Cortex of kidney (tissue), 1 donor: ENCODE measurements around the gene BACH1.

Experiments used
- DNase-seq: peaks from one replicate; lab custom pipeline; 2025; lab: John Stamatoyannopoulos, UW

BACH1 gene

GRCh38 chr21:29293495-29293894 lies 5.2 kb upstream of the BACH1 start:
- no peak for DNase-seq

DNA sequence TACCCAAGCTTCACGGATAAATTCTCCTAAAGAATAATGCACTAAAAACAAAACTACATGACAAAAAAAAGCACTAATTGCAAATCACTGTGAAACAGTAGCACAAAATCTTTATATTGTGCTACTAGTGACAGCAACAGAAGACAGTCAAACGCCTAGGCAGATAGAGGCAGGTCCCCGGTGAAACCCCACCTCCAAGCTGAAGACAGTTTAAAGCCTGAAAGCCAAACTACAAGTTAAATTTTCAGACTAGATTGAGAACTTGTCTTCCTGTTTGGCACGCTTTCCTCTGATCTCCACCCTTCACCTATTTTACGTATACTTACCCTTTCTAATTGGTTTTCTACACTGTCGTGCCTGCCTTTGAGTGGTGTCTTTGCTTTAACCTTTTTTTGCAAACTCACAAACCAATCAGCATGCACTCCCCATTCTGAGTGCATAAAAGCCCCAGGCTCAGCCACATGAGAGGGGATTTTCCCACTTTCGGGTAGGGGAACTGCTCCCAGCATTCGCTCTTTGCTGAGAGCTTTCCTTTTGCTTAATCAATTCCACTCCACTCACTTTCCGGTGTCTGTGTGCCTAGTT lies 3.6 kb upstream of the BACH1 start:
- DNase-seq = no peak

GRCh38 chr21:29296446-29296845 lies 2.3 kb upstream of the BACH1 start:
- no peak for DNase-seq

GRCh38 chr21:29297483-29298347 lies 1.0 kb upstream of the BACH1 start:
- DNase-seq = no peak

DNA sequence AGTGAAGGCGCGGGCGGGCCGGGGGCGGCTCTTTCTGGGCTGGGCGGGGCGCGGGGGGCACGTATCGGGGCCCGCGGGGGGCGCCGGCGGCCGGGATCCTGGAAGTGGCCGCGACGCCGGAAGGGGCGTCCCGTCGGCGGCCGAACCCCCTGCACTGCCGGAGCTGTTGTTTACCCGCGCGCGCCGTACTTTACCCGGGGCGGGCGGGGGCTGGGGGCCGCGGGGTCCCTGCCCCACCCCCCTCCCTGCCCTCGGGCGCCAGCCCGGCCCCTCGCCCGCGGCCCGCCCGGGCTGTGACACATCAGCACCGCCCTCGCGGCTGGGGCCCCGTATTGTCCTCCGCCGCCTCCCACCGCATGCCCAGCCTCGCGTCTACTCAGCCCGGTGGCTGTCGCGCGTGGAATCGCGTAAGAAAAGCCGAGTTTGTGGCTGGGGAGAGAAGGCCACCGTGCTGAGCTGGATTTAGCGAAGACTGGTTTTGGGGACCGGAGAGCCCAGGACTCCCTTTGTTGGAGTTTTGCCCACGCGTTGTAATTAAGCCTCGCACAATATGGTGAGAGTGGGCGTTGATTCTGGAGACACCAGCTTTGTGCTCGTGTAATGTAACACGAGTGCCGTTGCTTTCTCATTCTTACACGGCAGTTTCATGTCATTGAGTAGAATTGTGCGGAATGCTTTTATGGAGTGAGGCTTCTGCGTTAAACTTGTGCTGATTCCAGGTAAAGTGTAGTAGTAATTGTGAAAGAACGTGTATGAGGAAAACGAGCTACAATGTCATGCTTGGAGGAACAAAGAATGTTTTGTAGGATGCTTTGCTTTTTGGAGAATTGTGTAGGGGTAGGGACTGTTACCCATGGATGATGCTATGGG lies 559 bp downstream of the BACH1 start:
- no peak for DNase-seq

DNA sequence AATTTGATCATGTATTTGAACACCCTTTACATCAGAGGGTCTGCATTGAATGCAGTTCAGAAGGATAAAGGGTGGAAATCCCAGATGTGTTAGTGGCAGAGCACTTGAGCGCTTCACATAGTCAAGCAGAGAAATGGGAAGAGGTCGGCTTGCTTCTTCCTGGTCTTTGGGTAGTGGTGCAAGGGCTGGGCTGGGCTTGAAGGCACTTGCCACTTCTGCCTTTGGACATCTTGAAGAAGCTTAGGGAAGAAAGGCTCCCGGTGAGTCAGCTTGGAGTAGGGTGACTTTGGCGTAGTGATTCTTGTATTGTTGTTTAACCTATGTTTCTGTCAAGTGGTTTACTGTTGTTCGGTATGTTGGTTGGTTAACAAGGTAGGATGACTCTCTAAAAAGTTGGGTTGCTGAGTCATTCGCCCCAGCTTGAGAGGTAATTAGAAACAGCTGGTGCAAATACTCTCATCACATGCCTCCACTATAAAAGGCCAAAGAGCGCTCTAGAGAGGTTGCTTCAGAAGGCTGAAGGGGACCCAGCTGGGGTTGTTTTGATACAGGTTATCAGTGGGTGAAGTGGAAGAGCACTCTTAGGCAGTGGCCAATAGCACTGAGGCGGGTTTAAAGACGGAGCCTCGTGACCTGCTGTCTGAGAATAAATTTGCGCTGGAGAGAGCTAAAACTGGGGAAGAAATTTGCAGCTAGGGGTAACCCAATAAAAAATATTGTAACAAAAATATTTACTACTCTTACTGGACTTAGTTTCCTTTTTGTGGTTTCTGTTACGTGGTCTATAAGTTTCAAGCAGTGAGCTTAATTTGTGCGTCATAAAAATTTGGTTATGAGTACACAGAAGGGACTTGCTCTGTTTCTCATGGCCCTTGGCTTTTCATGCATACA lies 1.4 kb downstream of the BACH1 start:
- no peak for DNase-seq

DNA sequence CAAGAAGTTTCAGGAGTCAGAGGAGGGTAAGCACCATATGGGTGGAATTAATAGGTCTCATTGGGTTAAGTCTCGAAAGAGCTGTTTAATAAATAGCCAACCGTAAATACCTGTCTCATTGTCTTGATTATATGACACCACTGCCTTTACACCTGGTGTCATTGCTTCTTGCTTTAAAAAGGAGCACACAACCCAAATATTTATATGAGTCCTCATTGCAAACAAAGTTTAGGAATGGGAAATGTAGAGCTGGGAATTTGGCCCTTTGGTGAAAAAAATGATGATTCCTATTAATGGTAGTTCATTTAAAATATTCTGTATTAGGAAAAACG lies 2.1 kb downstream of the BACH1 start:
- DNase-seq = no peak

GRCh38 chr21:29301691-29302090 lies 3.0 kb downstream of the BACH1 start:
- no peak for DNase-seq

DNA sequence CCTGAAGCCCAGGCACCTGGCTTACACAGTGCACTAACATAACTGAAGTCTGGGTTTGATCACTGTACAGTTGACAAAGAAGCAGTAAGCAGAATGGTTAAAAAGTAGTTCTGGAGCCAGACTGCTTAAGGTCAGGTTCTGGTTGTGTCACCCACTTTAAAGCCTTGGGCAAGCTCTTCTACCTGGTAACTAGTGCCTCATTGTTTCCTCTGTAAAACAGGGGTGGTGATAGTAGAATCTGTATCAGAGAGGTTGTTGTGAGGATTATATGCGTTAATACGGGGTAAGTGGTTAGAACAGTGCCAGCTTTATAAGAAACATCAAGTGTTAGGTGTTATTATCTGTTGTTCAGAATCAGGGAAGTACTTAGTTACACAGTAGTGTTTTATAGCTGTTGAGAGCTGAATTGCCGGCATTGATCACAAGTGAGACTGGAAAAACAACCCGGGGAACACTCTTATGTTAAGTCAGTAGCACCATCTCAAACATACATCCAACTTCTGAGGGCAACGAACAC lies 3.7 kb downstream of the BACH1 start:
- DNase-seq = no peak

GRCh38 chr21:29303288-29303687 lies 4.6 kb downstream of the BACH1 start:
- DNase-seq = no peak

DNA sequence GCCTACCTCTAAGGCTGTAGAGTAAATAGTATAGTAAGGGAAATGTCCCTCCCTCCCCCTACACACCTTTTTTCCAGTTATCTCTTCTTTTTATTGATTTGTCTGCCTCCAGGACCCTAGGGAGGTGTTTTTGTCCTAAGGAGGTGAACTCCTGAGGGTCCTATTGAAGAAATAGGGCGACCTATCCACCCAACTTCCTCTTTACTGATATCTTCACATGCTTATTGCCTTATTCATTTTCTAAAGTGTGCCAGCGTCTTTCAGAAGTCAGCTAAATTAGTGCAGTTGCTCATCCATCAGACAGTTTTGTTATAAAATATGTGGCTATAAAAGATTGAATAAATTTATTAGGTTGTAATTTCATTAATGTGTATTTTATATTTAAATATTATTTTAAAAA lies 5.9 kb downstream of the BACH1 start:
- no peak for DNase-seq

DNA sequence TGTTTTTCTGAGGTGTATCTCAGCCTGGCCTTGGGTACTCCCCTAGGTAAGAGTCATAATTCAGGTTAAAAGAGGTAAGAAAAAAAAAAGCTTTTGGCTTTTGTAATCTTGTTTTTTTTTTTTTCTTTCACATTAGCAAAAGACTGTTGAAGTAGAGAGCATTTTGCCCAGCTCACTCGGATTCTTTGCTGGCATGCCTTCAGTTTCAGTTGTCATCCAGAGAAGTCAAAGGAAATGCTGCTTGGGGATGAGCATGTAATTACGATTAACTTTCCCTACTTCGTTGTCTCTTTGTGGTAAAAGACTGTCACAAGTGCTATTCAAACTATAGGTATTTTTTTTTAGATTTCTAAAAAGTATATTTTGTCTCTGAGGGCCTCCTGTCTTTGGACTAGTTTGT lies 6.3 kb downstream of the BACH1 start:
- no peak for DNase-seq

DNA sequence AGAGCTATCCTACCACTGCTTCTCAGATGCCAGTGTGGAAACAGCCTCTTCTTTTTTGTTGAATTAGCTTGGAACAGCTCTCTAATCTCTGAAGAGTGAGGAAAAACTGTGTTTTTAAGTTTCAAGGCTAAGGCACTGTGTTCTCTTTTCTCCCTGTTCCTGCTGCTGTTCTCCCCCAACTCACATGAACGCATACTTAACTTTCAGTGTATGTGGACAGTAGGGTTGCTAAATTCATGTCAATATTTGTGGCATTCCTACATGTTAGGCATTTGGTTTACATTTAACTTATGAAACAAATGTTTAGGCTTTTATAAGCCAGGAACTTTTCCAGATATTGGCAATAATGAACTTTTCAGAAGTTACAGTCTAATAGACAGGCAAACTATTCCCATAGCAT lies 6.8 kb downstream of the BACH1 start:
- no peak for DNase-seq

GRCh38 chr21:29306920-29307319 lies 8.2 kb downstream of the BACH1 start:
- DNase-seq = no peak

GRCh38 chr21:29307718-29308455 lies 9.2 kb downstream of the BACH1 start:
- DNase-seq = no peak

DNA sequence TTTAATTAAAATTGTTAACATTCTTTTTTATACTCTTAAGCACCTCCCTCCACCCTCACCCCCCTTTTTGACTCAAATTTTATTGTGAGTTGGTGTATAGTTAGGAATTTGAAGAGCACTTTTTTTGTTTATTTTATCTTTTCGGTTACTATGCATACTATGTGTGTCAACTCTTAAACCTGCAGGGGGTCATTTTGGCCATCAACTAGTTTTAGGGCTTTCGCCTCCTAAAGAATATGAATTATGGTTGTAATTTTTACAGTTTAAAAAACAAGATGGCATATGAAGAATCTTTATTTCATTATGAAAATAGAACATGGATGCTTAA lies 9.7 kb downstream of the BACH1 start:
- DNase-seq = no peak

DNA sequence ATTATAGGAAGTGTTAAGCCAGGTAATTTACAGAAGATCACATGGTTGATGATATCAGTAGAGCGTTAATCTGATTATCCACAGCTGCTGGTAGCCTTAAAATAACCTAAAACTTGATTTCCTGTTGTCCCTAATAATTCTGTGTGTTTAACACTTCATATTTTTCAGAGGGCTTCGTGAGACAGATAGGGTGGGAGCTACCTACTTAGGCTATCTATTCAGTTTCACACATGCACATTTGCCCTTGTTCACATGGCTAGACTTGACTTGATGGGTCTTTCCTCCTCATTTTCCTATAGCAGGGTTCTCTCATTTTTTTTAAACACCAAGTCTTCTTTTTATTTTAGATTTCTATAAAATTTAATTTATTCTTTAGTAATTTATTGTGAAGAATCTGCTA lies 11.0 kb downstream of the BACH1 start:
- no peak for DNase-seq

GRCh38 chr21:29311802-29312201 lies 13.1 kb downstream of the BACH1 start:
- DNase-seq = no peak

- no peak for DNase-seq
Observed at GRCh38 chr21:29312981-29313380, 14.3 kb downstream of the BACH1 start.

DNA sequence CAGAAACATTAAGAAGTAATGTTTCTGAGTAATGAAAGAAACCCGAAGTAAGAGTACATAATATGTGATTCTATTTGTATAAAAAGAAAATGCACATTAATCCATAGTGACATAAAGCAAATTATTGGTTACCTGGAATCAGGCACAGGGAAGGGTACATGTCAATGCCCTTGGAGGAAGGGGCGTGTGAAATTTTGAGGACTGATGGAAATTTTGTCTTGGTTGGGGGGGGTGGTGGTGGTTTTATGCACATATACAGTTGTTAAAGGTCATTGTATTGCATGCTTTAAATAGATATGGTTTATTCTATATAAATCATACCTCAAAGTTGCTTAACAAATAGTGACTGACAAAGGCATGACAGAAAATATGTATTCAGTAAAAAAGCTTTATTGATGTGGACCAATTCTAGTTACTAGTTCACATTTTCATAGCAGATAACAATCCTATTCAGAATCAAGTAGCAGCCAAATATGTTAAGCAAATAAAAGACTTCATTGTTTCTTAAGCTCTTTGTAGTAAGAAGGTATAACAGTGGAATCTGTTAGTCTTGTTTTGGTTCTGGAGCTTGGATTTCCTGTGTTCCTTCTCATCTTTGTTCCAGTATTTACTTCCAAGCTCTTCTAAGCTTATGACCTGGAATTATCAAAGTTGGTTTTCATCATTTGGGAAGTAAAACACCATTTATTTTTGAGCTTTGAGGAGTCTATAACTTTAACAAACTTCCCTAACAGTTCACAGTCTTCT lies 15.1 kb downstream of the BACH1 start:
- DNase-seq = no peak
